Breast epithelium (tissue), 4 donors: ENCODE data around the gene ALDH7A1. TPM values are rescaled to one million over a fixed set of nuclear protein-coding genes. Genes with fewer than 3 reads are reported as not detected.

Experiments
- DNase-seq, 2 donors: peaks; one replicate each; pipeline ENCODE4 v3.0.0-alpha.2; 2019; ENCODE audit warnings: low spot score in 2 of 2
- H3K27ac ChIP-seq, 2 donors: fragments of 200-600 bp; sonication (generic) in 1 of 2; one replicate each; pipeline ENCODE4 v1.5.1; 2016 to 2019; ENCODE audit warnings: mild to moderate bottlenecking in 1 of 2
- H3K27me3 ChIP-seq, 2 donors: fragments of 200-600 bp; sonication (generic) in 1 of 2; one replicate each; pipeline versions ENCODE4 v1.5.1 to v1.6.0; 2017 to 2019; ENCODE audit warnings: control low read depth in 1 of 2, mild to moderate bottlenecking in 1 of 2
- H3K36me3 ChIP-seq: fragments of 200-600 bp; one replicate; pipeline ENCODE4 v1.5.1; 2019
- H3K4me1 ChIP-seq, 2 donors: fragments of 200-600 bp; sonication (generic); one replicate each; pipeline ENCODE4 v1.5.1; 2016 to 2019; ENCODE audit warnings: control low read depth in 1 of 2
- H3K4me3 ChIP-seq, 3 donors: fragments of 200-600 bp; sonication (generic); 1 replicate in 2 of 3; 2 replicates in 1 of 3; pipeline ENCODE4 v1.5.1; 2016 to 2019; ENCODE audit warnings: mild to moderate bottlenecking in 3 of 3, moderate library complexity in 2 of 3
- H3K9me3 ChIP-seq, 2 donors: fragments of 200-600 bp; sonication (generic) in 1 of 2; one replicate each; pipeline ENCODE4 v1.5.1; 2016 to 2019; ENCODE audit warnings: control low read depth in 1 of 2
- CTCF ChIP-seq, 3 donors: fragments of 450-650 bp; IDR thresholded peaks; one replicate each; pipeline ENCODE4 v1.5.1; 2016 to 2017; ENCODE audit warnings: antibody characterized with exemption in 3 of 3, mild to moderate bottlenecking in 3 of 3, moderate library complexity in 3 of 3
- POLR2A ChIP-seq: fragments of 450-650 bp; IDR thresholded peaks from one replicate; pipeline ENCODE4 v1.6.1; 2016; ENCODE audit warnings: antibody characterized with exemption, mild to moderate bottlenecking, moderate library complexity
- POLR2AphosphoS5 ChIP-seq, 3 donors: sonication (generic); formaldehyde crosslinking; IDR thresholded peaks; one replicate each; pipeline ENCODE4 v1.6.1; 2017; ENCODE audit warnings: antibody characterized with exemption in 3 of 3
- intact Hi-C: fragments of 100-400 bp; cut with DNase I; formaldehyde crosslinking; loops from one replicate; pipeline ENCODE4 v1.15.1; 2023; ENCODE audit warnings: low total_unique reads
- total RNA-seq, 3 donors: library from RNA; depleted of rRNA; stranded (reverse); fragments of >200 nt; gene quantifications; one replicate each; pipeline ENCODE4 v1.1.0, GENCODE V29; 2016

The ALDH7A1 gene
- 10 to 100 TPM; 38.7 to 83.0 (median 45.2) TPM for total RNA-seq

DNA sequence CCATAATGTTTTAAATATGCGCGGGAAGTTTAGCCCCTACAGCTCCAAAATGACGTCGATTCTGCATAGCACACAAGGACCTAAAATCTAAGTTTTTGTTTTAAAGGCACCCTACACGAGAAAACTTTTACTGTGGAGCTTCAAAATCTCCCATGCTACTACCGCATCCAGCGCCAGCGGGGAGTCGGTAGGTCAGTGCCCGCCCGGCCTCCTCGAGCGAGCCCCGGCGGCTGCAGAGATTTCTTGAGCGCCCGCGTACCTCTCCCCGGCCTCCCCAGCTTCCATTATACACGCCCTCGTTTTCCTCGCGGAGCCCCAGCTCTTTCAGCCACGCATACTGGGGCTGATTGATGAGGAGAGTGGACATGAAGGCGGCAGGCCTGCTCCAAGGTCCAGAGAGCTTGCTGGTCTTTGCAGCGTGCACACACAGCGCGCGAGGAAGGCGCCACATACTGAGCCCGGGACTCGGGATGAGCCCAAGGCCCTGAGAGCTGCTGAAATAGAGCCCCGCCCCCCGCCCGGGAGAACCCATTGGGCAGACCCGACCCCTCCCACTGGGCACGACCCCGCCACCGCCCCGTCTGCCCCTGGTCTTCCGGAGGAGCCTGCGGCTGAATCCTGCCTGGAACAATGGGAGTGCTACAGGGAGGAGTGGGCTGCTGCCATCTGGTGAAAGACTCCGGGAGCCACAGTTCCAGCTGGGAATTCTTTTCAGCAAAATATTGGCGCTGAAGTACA, at the start of gene ALDH7A1:
Gene ALDH7A1 (minus strand): TSS at position 472 of the 738 bp plus-strand sequence. CDS start 21 bp downstream, at position 451.
- TF ChIP-seq POLR2AphosphoS5 (IDR thresholded peaks at IDR 0.05) (peak in 2 of 3 donors; percentile 22 to 58), POLR2A (no peak), CTCF (IDR thresholded peaks at IDR 0.05) (peak in 2 of 3 donors; percentile 30)
- Histone ChIP-seq H3K9me3 (no peaks in the 10 kb centered on the region), H3K4me3 (peak within 1 kb of the TSS; percentile 56 to 73 (median 71)), H3K4me1 (no peaks in the 10 kb centered on the region), H3K27me3 (no peaks in the 10 kb centered on the region), H3K36me3 (no peaks in the 10 kb centered on the region), H3K27ac (peak within 1 kb of the TSS; percentile 75)
- peak; percentile 84 to 85 for DNase-seq
- intact Hi-C loops, result no loop called here

DNA sequence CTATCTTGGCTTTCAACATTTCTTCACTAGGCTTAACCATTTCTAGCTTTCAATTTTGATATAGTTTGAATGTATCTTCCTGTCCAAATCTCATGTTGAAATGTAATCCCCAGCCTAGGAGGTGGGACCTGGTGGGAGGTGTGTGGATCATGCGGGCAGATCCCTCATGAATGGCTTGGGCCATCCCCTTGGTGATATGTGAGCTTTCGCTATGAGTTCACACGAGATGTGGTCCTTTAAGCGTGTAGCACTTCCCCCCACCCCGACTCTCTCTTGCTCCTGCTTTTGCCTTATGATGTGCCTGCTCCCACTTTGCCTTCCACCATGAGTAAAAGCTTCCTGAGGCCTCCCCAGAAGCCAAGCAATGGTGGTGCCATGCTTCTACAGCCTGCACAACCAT, 46.4 kb upstream of the ALDH7A1 start:
- H3K4me3 ChIP-seq, result no peak overlapping the region
- intact Hi-C loops, result no loop called here
- H3K9me3 ChIP-seq, result peaks cover 4 to 11% of the 10 kb centered on the region in 2 donors
- no peaks in the 10 kb centered on the region for H3K27me3 ChIP-seq
- no peak overlapping the region for H3K27ac ChIP-seq
- TF ChIP-seq POLR2A (no peak), CTCF (IDR thresholded peaks at IDR 0.05) (no peak), POLR2AphosphoS5 (IDR thresholded peaks at IDR 0.05) (no peak)
- H3K36me3 ChIP-seq, result no peaks in the 10 kb centered on the region
- no peak for DNase-seq
- no peaks in the 10 kb centered on the region for H3K4me1 ChIP-seq

DNA sequence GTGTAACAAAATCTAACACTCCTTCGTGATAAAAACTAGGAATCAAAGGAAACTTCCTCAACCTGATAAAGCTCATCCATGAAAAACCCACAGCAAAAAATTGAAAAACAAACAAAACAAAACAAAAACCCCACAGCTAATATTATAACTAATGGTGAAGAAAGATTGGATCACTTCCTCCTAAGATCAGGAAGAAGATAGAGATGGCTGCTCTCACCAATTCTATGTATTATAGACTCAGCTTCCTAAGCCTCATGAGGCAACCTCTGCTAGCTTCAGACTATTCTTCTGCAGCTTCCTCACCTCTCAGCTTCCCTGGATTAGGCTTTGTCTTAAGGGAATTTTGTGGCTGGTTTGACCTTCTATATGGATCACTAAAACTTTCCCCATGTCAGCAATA, 45.8 kb upstream of the ALDH7A1 start:
- Histone ChIP-seq H3K27me3 (no peaks in the 10 kb centered on the region), H3K4me3 (no peak overlapping the region), H3K4me1 (no peaks in the 10 kb centered on the region), H3K27ac (no peak overlapping the region), H3K9me3 (peaks cover 4 to 11% of the 10 kb centered on the region in 2 donors), H3K36me3 (no peaks in the 10 kb centered on the region)
- TF ChIP-seq POLR2AphosphoS5 (IDR thresholded peaks at IDR 0.05) (no peak), POLR2A (no peak), CTCF (IDR thresholded peaks at IDR 0.05) (no peak)
- no peak for DNase-seq
- intact Hi-C loops, result no loop called here

GRCh38 chr5:126636956-126637355, 41.9 kb upstream of the ALDH7A1 start:
- Histone ChIP-seq H3K4me3 (no peak overlapping the region), H3K36me3 (no peaks in the 10 kb centered on the region), H3K4me1 (no peaks in the 10 kb centered on the region), H3K27me3 (no peaks in the 10 kb centered on the region), H3K9me3 (no peaks in the 10 kb centered on the region), H3K27ac (no peak overlapping the region)
- TF ChIP-seq POLR2AphosphoS5 (IDR thresholded peaks at IDR 0.05) (no peak), CTCF (IDR thresholded peaks at IDR 0.05) (no peak), POLR2A (no peak)
- DNase-seq, result no peak
- intact Hi-C loops, result no loop called here

DNA sequence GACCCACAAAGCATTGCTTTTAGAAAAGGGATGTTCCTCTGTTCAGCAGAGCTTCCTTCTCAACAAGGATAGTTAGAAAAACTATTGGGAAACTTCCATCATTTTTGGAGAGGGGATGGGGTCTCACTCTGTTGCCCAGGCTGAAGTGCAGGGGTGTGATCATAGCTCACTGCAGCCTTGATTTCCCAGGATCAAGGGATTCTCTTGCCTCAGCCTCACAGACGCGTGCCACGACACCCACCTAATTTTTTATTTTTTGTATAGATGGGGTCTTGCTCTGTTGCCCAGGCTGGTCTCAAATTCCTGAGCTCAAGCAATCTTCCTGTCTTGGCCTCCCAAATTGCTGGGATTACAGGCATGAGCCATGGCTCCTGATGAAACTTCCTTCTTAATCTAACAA, 40.6 kb upstream of the ALDH7A1 start:
- H3K36me3 ChIP-seq, result no peaks in the 10 kb centered on the region
- no peaks in the 10 kb centered on the region for H3K4me1 ChIP-seq
- TF ChIP-seq CTCF (IDR thresholded peaks at IDR 0.05), result no peak
- no peak for TF ChIP-seq POLR2AphosphoS5 (IDR thresholded peaks at IDR 0.05)
- no peak for DNase-seq
- no peaks in the 10 kb centered on the region for H3K9me3 ChIP-seq
- no peaks in the 10 kb centered on the region for H3K27me3 ChIP-seq
- H3K27ac ChIP-seq, result no peak overlapping the region
- intact Hi-C loops, result no loop called here
- no peak overlapping the region for H3K4me3 ChIP-seq
